Upper lobe of left lung (tissue), 6 donors: ENCODE data around the gene MCTP2. TPM values are rescaled to one million over a fixed set of nuclear protein-coding genes. Genes with fewer than 3 reads are reported as not detected.

ENCODE experiments used
- ATAC-seq, 2 donors: fragments of 200-7000 bp; cut with Tn5 transposase; one replicate each; pipeline ENCODE4 v1.9.1; 2022; ENCODE audit warnings: mild to moderate bottlenecking in 2 of 2, moderate library complexity in 2 of 2; ENCODE audit not compliant: low FRiP score in 2 of 2
- DNase-seq, 2 donors: peaks; one replicate each; pipeline ENCODE4 v3.0.0-alpha.2; 2019 to 2020
- H3K27ac ChIP-seq, 4 donors: fragments of 200-600 bp; sonication (generic); one replicate each; pipeline ENCODE4 v1.5.1; 2016 to 2019
- H3K27me3 ChIP-seq, 4 donors: fragments of 200-600 bp; sonication (generic); one replicate each; pipeline ENCODE4 v1.5.1; 2017 to 2019
- H3K36me3 ChIP-seq, 4 donors: fragments of 200-600 bp; sonication (generic); one replicate each; pipeline ENCODE4 v1.5.1; 2016 to 2019
- H3K4me1 ChIP-seq, 4 donors: fragments of 200-600 bp; sonication (generic); one replicate each; pipeline ENCODE4 v1.5.1; 2018 to 2019
- H3K4me3 ChIP-seq, 4 donors: fragments of 200-600 bp; sonication (generic); one replicate each; pipeline ENCODE4 v1.5.1; 2017 to 2019; ENCODE audit warnings: mild to moderate bottlenecking in 2 of 4, moderate library complexity in 1 of 4
- H3K9me3 ChIP-seq, 4 donors: fragments of 200-600 bp; sonication (generic); one replicate each; pipeline ENCODE4 v1.5.1; 2018 to 2019
- CTCF ChIP-seq, 6 experiments: fragments of 450-650 bp in 4 of 6; fragments of 200-600 bp in 2 of 6; sonication (generic) in 2 of 6; IDR thresholded peaks; one replicate each; pipeline ENCODE4 v1.5.1; 2016 to 2019; ENCODE audit warnings: antibody characterized with exemption in 6 of 6
- EP300 ChIP-seq, 4 donors: sonication (generic); formaldehyde crosslinking; IDR thresholded peaks; one replicate each; pipeline ENCODE4 v1.5.1; 2017; ENCODE audit warnings: antibody characterized with exemption in 4 of 4, control low read depth in 2 of 4
- POLR2A ChIP-seq, 4 donors: fragments of 450-650 bp; IDR thresholded peaks; one replicate each; pipeline ENCODE4 v1.5.1; 2016 to 2017; ENCODE audit warnings: antibody characterized with exemption in 4 of 4, mild to moderate bottlenecking in 2 of 4
- POLR2AphosphoS5 ChIP-seq, 2 donors: sonication (generic); formaldehyde crosslinking; IDR thresholded peaks; one replicate each; pipeline ENCODE4 v1.5.1; 2017; ENCODE audit warnings: antibody characterized with exemption in 2 of 2
- WGBS, 2 donors: methylation state at CpG; one replicate each; pipeline ENCODE4 v1.1.5; 2017 to 2018; 5-methylcytosine and 5-hydroxymethylcytosine counted together
- total RNA-seq, 6 donors: library from RNA; depleted of rRNA in 4 of 6; stranded (reverse); fragments of >200 nt in 4 of 6; gene quantifications; one replicate each; pipeline versions ENCODE4 v1.1.0 to v1.2.1, GENCODE V29; 2016 to 2021
- donor health status: DM: no; HTN: no; CAD: no; lungs with moderate emphysema.
- donor health status: DM: no; HTN: yes; CAD: no; lungs with severe emphysema.

Gene MCTP2
- total RNA-seq, 6 donors from 2014 or later = 33.4 to 64.8 (median 48.5) TPM

- WGBS, 2 donors = 71 to 74% methylated on average over 4 of the region's 4 CpGs
- no peak overlapping the region for H3K27ac ChIP-seq
- no peaks in the 10 kb centered on the region for H3K36me3 ChIP-seq
- peaks cover 0 to 7% (median 2%) of the 10 kb centered on the region in 4 donors for H3K4me1 ChIP-seq
- DNase-seq (peak in 1 of 2 donors; percentile 53), ATAC-seq (no peak)
- H3K4me3 ChIP-seq = no peak overlapping the region
- TF ChIP-seq EP300 (IDR thresholded peaks at IDR 0.05) (no peak), POLR2A (IDR thresholded peaks at IDR 0.05) (no peak)
- no peaks in the 10 kb centered on the region for H3K27me3 ChIP-seq
- H3K9me3 ChIP-seq = no peaks in the 10 kb centered on the region
Measured at GRCh38 chr15:94265009-94265408, 33.6 kb downstream of the MCTP2 start.

DNA sequence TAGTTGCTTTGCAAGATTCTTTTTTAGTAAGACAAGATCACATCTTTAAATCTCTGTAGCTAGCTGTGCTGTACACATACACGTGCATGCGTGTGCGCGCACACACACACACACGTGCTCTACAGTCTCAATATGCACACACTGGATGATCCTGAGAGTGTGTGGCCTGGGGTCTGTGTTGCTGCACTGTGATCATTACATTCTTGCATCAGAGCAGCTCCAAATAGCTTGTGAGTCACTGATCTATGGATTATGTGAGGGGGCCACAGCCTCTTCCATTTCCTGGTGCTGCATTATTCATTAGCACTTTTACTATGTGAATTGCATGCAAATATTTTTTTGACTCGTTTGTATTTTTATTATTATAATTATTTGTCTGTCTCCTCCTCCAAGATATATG lies 34.6 kb downstream of the MCTP2 start:
- H3K4me1 ChIP-seq = peaks cover 0 to 7% (median 2%) of the 10 kb centered on the region in 4 donors
- TF ChIP-seq EP300 (IDR thresholded peaks at IDR 0.05) = no peak
- no peak for TF ChIP-seq CTCF (IDR thresholded peaks at IDR 0.05)
- TF ChIP-seq POLR2AphosphoS5 (IDR thresholded peaks at IDR 0.05) = no peak
- no peak for TF ChIP-seq POLR2A (IDR thresholded peaks at IDR 0.05)
- no peak overlapping the region for H3K4me3 ChIP-seq
- H3K36me3 ChIP-seq = no peaks in the 10 kb centered on the region
- no peak overlapping the region for H3K27ac ChIP-seq
- ATAC-seq (no peak), DNase-seq (no peak)
- 81 to 82% methylated on average over 6 of the region's 6 CpGs for WGBS, 2 donors
- H3K9me3 ChIP-seq = no peaks in the 10 kb centered on the region
- no peaks in the 10 kb centered on the region for H3K27me3 ChIP-seq

DNA sequence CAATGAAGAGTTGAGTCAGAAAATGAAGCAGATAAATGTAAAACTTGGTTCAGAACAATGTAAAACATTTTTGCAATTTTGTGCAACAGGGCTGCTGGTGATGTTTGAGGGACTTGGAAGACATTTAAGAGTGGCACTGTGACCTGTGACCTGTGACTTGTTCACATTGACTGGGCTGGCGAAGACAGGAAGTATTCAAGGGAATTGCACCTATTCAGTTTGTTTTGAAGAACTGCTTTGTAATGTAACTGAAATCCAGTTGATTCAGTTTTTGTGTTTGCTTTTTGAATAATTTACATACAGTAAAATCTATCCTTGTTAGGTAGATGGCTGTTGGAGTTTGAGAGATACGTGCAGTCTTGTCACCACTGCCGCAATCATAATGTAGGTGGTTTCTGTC lies 35.4 kb downstream of the MCTP2 start:
- no peak for ATAC-seq
- no peak for TF ChIP-seq POLR2A (IDR thresholded peaks at IDR 0.05)
- no peak for TF ChIP-seq EP300 (IDR thresholded peaks at IDR 0.05)
- WGBS, 2 donors = 75 to 76% methylated on average over 3 of the region's 3 CpGs

GRCh38 chr15:94269954-94270353 lies 38.6 kb downstream of the MCTP2 start:
- no peak overlapping the region for H3K27ac ChIP-seq
- no peaks in the 10 kb centered on the region for H3K27me3 ChIP-seq
- DNase-seq (no peak), ATAC-seq (no peak)
- H3K4me1 ChIP-seq = peaks cover 0 to 10% (median 4%) of the 10 kb centered on the region in 4 donors
- no peaks in the 10 kb centered on the region for H3K36me3 ChIP-seq
- TF ChIP-seq EP300 (IDR thresholded peaks at IDR 0.05) (no peak), POLR2AphosphoS5 (IDR thresholded peaks at IDR 0.05) (no peak), CTCF (IDR thresholded peaks at IDR 0.05) (no peak), POLR2A (IDR thresholded peaks at IDR 0.05) (no peak)
- H3K4me3 ChIP-seq = no peak overlapping the region
- 63 to 67% methylated on average over 2 of the region's 2 CpGs for WGBS, 2 donors
- H3K9me3 ChIP-seq = no peaks in the 10 kb centered on the region

More for the DNA sequence above, 35.4 kb downstream of the MCTP2 start:
- no peaks in the 10 kb centered on the region for H3K27me3 ChIP-seq
- no peak overlapping the region for H3K27ac ChIP-seq
- no peak for DNase-seq
- no peaks in the 10 kb centered on the region for H3K9me3 ChIP-seq
- no peaks in the 10 kb centered on the region for H3K36me3 ChIP-seq
- H3K4me1 ChIP-seq = peaks cover 0 to 7% (median 2%) of the 10 kb centered on the region in 4 donors
- H3K4me3 ChIP-seq = no peak overlapping the region

GRCh38 chr15:94270570-94270969 lies 39.2 kb downstream of the MCTP2 start:
- no peak for ATAC-seq

More at GRCh38 chr15:94270570-94270969, 39.2 kb downstream of the MCTP2 start:
- H3K9me3 ChIP-seq = no peaks in the 10 kb centered on the region
- no peak for DNase-seq
- H3K4me1 ChIP-seq = peaks cover 0 to 10% (median 2%) of the 10 kb centered on the region in 4 donors
- TF ChIP-seq CTCF (IDR thresholded peaks at IDR 0.05) (no peak), POLR2AphosphoS5 (IDR thresholded peaks at IDR 0.05) (no peak), EP300 (IDR thresholded peaks at IDR 0.05) (no peak), POLR2A (IDR thresholded peaks at IDR 0.05) (no peak)
- H3K4me3 ChIP-seq = no peak overlapping the region
- no peaks in the 10 kb centered on the region for H3K27me3 ChIP-seq
- H3K36me3 ChIP-seq = no peaks in the 10 kb centered on the region
- no peak overlapping the region for H3K27ac ChIP-seq
- 64 to 81% methylated on average over 2 of the region's 2 CpGs for WGBS, 2 donors
